GM20431 (cell line): ENCODE results near the gene VMP1.
"Not testable (repeated sequence)": the region's sequence is repeated elsewhere in the genome, so short reads cannot be mapped to it uniquely, and the experiment has no call there.

Experiments
- in situ Hi-C: fragments of 300-500 bp; cut with MseI, MboI; formaldehyde crosslinking; loops from one replicate; pipeline ENCODE4 v1.15.0; 2020; ENCODE audit warnings: low sequenced_read_pairs; ENCODE audit not compliant: unreplicated experiment

VMP1 gene

DNA sequence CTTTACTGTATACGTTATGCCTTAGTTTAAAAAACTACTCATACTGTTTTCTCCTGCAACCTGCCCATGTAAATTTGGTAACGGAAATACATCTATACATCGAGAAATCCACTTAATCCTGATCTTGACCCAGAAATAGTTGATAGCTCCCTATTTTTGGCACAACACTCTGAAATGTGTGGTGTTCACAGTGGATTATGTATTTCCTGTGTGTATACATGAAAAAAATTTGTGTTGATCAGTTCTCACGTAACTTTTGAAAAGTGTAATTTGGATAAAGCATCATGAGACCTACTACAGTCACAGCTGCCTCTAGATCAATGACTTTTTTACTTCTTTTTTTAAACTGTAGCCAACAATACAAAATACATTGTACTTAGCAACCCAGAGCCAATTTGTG, 90.7 kb downstream of the VMP1 start:
- in situ Hi-C loops = no loop called here

GRCh38 chr17:59800530-59800942, 93.1 kb downstream of the VMP1 start:
- in situ Hi-C loops = no loop called here

DNA sequence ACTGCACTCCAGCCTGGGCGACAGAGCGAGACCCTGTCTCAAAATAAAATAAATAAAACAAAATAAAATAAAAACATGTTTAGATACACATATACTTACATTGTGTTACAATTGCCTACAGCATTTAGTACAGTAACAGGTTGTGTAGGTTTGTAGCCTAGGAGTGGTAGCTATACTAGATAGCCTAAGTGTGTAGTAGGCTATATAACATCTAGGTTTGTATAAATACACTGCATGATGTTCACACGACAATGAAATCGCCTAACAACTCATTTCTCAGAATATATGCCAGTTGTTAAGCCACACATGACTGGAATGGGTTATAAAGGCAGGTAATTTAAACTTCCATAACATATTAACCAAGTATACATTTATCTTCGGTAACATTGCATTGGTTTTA, 94.7 kb downstream of the VMP1 start:
- in situ Hi-C loops = no loop called here

DNA sequence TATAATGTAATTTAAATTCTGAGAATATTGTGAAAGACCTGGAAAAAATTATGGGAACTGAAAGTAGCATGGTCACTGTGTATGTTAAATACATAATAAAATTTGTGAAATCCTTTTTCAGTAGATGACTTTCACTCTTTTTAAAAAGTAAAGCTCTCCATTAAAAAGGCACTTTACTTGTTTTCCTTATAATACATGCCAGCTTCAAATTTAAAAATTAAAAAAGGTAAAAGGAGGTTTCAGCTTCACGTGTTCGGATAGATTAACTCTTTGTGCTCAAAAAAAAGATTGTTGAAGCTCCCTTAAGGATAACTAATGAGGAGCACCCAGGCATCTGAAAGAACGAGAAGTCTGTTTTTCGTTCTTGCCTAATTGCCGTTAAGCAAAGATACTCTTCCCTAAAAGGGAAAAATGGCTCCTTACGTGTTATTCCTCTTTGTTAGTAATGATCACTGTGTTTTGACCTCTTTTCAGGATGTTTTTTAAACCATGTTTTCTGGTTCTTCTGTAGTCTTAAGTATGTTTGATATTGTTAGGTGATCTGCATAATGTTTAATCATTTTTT, 97.5 kb downstream of the VMP1 start:
- in situ Hi-C loops = no loop called here

DNA sequence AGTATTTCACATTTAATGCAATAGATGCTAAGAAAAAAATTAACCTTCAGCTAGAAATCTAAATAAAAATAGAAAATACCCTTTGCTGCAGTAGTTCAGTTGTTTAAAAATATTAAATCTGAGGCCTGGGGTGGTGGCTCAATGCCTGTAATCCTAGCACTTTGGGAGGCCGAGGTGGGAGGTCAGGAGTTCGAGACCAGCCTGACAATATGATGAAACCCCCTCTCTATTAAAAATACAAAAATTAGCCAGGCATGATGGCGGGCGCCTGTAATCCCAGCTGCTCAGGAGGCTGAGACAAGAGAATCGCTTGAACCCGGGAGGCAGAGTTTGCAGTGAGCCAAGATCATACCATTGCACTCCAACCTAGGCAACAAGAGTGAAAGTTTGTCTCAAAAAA, 98.9 kb downstream of the VMP1 start:
- in situ Hi-C loops = not testable (repeated sequence)

- in situ Hi-C loops = no loop called here
Measured at GRCh38 chr17:59807892-59808509, 100.5 kb downstream of the VMP1 start.

DNA sequence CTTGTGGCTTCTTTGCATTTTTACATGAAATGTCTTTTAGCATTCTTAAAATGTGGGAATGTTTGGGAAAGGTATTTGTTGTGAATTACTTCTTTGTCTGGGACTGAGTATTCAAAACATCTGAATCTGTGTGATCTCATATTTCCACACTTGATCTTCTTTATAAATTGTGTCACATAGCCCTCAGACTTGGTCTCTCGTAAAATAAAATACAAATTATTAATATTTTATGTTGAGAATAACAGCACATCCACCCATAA, 103.4 kb downstream of the VMP1 start:
- in situ Hi-C loops = no loop called here

- in situ Hi-C loops = no loop called here
Measured at GRCh38 chr17:59811209-59811608, 103.8 kb downstream of the VMP1 start.

DNA sequence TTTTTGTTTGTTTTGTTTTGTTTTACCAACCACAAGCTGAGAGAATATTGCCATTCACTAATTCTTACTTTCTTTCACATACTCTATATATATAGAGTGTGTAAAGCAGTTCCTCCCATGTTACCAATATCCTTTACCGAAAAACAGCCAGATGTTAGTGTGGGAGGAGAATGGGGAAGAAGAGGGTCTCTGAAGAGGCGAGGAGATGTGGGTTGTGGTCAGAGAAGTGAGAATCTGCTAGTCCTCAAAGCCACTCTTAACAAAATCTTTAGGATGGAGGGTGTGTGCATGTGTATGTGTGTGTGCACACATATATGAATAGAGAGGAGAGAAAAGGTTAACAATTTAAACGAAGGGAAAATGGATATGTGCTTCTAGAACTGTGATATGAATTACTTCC, 104.7 kb downstream of the VMP1 start:
- in situ Hi-C loops = no loop called here

GRCh38 chr17:59814276-59814675, 106.8 kb downstream of the VMP1 start:
- in situ Hi-C loops = no loop called here

GRCh38 chr17:59814685-59815084, 107.2 kb downstream of the VMP1 start:
- in situ Hi-C loops = no loop called here

DNA sequence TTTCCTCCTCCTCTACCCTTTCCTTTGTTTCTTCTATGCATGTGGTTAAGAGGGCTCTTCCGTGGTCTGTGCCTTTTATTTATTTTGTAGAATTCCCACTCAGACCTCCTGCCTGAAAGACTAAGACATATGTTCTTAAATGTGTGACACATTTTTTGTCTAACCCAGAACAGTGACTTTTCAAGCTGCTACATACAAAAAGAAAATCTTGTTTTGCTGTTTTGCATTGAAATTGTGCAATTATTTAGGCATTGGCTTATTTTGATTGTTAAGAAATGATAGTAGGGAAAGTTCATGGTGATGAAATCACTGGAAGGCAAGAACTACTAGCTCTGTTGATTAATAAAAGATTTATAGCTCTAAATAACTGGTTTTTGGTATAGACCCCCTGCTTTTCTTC, 108.5 kb downstream of the VMP1 start:
- in situ Hi-C loops = no loop called here

GRCh38 chr17:59825533-59826322, 118.3 kb downstream of the VMP1 start:
- in situ Hi-C loops = no loop called here

DNA sequence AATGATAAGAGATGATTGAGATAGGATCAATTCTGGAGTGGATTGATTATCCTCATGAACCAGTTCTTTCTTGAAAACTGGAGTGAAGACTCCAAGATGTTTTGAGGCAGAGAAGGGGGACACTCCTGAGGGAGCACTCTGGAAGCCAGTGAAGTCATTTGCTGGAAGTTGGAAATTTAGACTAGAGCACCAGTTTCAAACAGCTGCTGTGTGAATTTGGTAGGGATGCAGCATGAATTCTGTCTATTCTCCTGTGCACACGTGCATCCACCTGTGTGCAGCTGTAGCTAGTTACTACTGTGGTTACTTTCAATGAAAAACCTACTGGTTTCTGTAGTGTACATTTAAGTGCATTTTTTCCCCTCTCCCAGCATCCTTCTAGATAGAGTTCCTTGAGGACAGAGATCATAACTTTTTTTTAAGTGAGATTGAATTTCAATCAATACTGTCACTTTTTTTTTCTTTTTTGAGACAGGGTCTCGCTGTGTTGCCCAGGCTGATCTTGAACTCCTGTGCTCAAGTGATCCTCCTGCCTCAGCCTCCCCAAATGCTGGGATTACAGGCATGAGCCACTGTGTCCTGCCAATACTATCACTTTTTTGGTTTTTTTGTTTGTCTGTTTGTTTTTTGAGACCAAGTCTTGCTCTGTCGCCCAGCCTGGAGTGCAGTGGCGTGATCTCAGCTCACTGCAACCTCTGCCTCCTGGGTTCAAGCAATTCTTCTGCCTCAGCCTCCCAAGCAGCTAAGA, 119.4 kb downstream of the VMP1 start:
- in situ Hi-C loops = no loop called here

- in situ Hi-C loops = no loop called here
Measured at GRCh38 chr17:59827721-59828477, 120.4 kb downstream of the VMP1 start.

DNA sequence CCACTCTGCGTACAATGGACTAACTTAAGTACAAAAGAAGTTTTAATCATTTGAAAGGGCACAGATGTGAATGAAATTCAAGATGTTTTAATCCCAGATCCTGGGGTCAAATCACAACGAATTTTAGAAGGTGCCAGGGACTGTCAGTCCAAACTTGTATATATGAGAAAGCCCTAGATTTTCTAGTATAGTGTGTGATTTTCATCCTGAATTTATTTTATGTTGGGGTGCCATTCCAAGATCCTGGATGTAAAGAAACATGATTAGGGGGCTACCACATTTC, 121.0 kb downstream of the VMP1 start:
- in situ Hi-C loops = no loop called here

DNA sequence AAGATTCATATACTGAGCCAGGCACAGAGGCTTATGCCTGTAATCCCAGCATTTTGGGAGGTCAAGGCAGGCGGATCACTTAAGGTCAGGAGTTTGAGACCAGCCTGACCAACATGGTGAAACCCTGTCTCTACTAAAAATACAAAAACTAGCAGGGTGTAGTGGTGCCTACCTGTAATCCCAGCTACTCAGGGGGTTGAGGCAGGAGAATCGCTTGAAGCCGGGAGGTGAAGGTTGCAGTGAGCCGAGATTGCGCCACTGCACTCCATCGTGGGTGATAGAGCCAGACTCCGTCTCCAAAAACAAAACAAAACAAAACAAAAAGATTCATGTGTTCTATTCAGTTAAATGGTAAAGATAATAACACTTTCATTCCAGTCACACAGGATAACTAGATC, 121.4 kb downstream of the VMP1 start:
- in situ Hi-C loops = not testable (repeated sequence)

DNA sequence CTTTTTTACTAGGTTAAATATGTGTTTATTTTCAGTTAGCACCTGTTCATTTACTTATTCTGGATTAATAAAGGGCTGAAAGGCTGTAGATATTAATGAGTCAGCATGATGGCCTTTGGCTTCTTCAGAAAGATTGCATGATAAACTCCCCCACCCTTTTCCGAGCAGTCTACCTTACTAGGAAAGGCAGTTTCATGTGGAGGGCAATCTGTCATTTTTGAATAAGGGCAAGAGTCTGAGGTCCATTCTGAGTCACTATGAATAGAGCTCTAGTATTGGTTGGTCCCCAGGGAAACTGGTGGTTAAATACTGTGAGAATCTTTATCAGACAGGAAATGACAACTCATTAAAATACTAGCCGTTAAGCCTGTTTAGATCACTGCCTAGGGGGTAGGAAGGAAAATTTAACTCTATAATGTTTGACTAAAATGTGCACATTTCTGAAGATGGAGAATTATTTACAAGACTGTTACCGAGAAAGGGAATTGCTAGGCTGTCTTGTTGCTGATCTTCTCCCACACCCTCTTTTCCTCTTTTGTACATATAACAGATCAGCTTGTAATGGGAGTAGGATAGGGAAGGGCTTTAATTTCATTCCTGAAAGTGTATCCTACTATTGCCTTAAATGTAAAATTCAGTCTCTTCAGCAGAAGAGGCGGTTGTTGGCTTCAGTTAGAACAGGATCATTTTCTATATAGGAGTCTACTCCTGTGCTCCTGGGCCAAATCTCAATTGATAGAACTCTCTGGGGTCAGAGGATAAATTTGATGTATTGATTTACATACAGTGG, 122.0 kb downstream of the VMP1 start:
- in situ Hi-C loops = no loop called here

DNA sequence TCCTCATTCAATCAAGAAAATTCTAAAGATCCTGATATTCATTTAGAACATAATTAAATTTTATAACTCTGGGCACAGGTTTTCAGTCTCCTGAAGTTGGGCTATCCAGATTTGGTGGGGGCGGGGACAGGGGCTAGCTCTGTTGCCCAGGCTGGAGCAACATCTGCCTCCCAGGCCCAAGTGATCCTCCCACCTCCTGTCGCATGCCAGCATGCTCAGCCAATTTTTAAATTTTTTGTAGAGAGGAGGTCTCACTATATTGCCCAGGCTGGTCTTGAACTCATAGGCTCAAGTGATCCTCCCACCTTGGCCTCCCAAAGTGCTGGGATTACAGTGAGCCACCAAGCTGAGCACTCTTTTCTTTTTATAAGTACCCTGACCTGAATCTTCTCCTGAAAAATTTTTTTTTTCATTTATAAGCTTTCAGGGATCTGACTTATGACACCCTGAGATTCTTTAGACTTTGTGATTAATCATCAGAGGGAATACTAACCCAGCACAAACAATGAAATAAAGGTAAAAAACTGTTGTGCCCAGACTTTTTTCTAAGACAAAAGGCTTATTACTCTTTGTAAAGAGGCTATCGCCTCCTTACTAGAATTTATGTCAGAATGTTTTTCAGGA, 122.7 kb downstream of the VMP1 start:
- in situ Hi-C loops = no loop called here
